DND-41 (cell line): Measurements from ENCODE around the gene ADARB2.

Experiments used
- ATAC-seq: fragments of 200-7000 bp; cut with Tn5 transposase; 3 replicates; pipeline ENCODE4 v1.9.1; 2021; ENCODE audit warnings: low read depth; ENCODE audit not compliant: insufficient read depth
- DNase-seq: peaks from one replicate; pipeline ENCODE4 v3.0.0-alpha.2; 2020
- H2AFZ ChIP-seq: 2 replicates; pipeline ENCODE4 v1.6.0; 2012; ENCODE audit warnings: low read depth, low read length
- H3K27ac ChIP-seq: 2 replicates; pipeline ENCODE4 v1.5.1; 2012; ENCODE audit warnings: low read length, inconsistent platforms
- H3K27me3 ChIP-seq: fragments of 200-600 bp; sonication (generic); 2 replicates; pipeline ENCODE4 v1.6.0; 2012; ENCODE audit warnings: low read length, mild to moderate bottlenecking, inconsistent platforms; ENCODE audit not compliant: insufficient read depth, poor library complexity
- H3K36me3 ChIP-seq: 2 replicates; pipeline ENCODE4 v1.5.1; 2012; ENCODE audit warnings: low read length, inconsistent platforms; ENCODE audit not compliant: insufficient read depth
- H3K4me1 ChIP-seq: 2 replicates; pipeline ENCODE4 v1.5.1; 2012; ENCODE audit warnings: mild to moderate bottlenecking, low read length; ENCODE audit not compliant: insufficient read depth
- H3K4me2 ChIP-seq: 2 replicates; pipeline ENCODE4 v1.6.0; 2012; ENCODE audit warnings: mild to moderate bottlenecking, moderate library complexity, low read length, inconsistent platforms; ENCODE audit not compliant: insufficient read depth
- H3K4me3 ChIP-seq, 2 experiments: fragments of 200-600 bp in 1 of 2; shearing (Covaris generic) in 1 of 2; 2 replicates each; pipeline ENCODE4 v1.5.1; 2012 to 2016; ENCODE audit warnings: inconsistent platforms in 2 of 2, low read length in 2 of 2, mild to moderate bottlenecking in 2 of 2, low read depth in 1 of 2, moderate library complexity in 1 of 2
- H3K79me2 ChIP-seq: 2 replicates; pipeline ENCODE4 v1.6.0; 2012; ENCODE audit warnings: low read length, inconsistent platforms; ENCODE audit not compliant: insufficient read depth
- H3K9ac ChIP-seq: 2 replicates; pipeline ENCODE4 v1.6.0; 2012; ENCODE audit warnings: low read depth, mild to moderate bottlenecking, inconsistent platforms, low read length, moderate library complexity
- H3K9me3 ChIP-seq: 2 replicates; pipeline ENCODE4 v1.5.1; 2012; ENCODE audit warnings: low read length, moderate library complexity, mild to moderate bottlenecking, inconsistent platforms; ENCODE audit not compliant: insufficient read depth, severe bottlenecking
- H4K20me1 ChIP-seq: 2 replicates; pipeline ENCODE4 v1.6.0; 2012; ENCODE audit warnings: low read length; ENCODE audit not compliant: insufficient read depth
- EZH2 ChIP-seq: IDR thresholded peaks from 3 replicates; pipeline ENCODE4 v1.6.1; 2012; ENCODE audit warnings: borderline replicate concordance, low read depth, mild to moderate bottlenecking, moderate library complexity, low read length, inconsistent platforms; ENCODE audit not compliant: severe bottlenecking
- TF ChIP-seq, protein P1 (sequence below): IDR thresholded peaks from 2 replicates; pipeline ENCODE4 v1.5.1; 2012; ENCODE audit warnings: borderline replicate concordance, low read length, moderate library complexity, mild to moderate bottlenecking; ENCODE audit not compliant: poor library complexity, severe bottlenecking; ENCODE audit errors: extremely low read depth

The ADARB2 gene

DNA sequence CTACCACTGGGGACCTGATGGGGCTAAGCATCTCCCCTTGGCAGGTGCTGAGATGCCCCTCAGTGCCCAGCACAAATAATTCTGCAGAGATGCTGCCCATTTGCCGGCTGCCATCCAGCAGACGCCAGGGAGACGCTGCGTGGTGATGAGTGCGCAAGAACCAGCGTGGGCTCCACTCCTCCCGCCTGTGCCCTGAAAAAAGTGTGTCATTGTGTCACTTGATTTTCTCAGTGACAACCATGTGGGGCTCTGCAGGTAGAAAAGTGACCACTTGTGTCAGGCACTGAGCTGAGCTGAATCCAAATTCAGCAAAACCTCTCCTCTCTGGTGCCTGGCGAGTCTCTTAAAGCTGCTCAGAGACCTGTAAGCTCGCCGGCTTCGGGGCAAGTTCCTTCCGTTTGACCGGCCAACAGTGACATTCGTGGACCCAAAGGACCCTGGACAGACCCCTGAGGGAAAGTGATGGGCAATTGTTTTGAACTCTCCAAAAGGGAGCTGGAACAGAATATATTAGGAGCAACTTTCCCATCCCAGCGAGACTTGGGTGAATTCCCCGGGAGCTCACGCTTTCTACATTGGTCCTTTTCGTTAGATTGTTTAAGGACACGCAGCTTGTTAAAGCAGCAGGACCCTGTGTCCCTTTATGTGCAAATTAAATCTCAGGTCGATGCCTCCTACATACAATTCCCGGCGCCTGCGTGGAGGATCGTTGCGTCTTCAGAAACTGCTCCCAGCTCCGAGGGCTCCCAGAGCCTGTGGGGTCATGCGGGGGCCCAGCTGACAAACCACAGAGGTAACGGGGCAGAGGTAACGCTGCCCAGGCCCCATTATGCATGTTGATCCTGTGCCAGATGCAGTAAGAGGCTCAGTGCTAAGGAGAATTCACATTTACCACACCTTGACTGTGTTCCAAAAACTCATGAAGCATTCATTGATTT is 332.7 kb downstream of the ADARB2 start:
- no peak for DNase-seq
- Histone ChIP-seq H3K9me3 (no peaks in the 10 kb centered on the region), H2AFZ (no peak overlapping the region), H3K4me3 (no peak overlapping the region), H4K20me1 (no peaks in the 10 kb centered on the region), H3K9ac (no peak overlapping the region), H3K27me3 (no peaks in the 10 kb centered on the region), H3K36me3 (no peaks in the 10 kb centered on the region), H3K27ac (no peak overlapping the region), H3K4me2 (no peak overlapping the region), H3K4me1 (peaks cover 4% of the 10 kb centered on the region), H3K79me2 (no peaks in the 10 kb centered on the region)
- no peak for ATAC-seq
- TF ChIP-seq EZH2, result no peak
- TF ChIP-seq, protein P1, sequence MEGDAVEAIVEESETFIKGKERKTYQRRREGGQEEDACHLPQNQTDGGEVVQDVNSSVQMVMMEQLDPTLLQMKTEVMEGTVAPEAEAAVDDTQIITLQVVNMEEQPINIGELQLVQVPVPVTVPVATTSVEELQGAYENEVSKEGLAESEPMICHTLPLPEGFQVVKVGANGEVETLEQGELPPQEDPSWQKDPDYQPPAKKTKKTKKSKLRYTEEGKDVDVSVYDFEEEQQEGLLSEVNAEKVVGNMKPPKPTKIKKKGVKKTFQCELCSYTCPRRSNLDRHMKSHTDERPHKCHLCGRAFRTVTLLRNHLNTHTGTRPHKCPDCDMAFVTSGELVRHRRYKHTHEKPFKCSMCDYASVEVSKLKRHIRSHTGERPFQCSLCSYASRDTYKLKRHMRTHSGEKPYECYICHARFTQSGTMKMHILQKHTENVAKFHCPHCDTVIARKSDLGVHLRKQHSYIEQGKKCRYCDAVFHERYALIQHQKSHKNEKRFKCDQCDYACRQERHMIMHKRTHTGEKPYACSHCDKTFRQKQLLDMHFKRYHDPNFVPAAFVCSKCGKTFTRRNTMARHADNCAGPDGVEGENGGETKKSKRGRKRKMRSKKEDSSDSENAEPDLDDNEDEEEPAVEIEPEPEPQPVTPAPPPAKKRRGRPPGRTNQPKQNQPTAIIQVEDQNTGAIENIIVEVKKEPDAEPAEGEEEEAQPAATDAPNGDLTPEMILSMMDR, result no peak

DNA sequence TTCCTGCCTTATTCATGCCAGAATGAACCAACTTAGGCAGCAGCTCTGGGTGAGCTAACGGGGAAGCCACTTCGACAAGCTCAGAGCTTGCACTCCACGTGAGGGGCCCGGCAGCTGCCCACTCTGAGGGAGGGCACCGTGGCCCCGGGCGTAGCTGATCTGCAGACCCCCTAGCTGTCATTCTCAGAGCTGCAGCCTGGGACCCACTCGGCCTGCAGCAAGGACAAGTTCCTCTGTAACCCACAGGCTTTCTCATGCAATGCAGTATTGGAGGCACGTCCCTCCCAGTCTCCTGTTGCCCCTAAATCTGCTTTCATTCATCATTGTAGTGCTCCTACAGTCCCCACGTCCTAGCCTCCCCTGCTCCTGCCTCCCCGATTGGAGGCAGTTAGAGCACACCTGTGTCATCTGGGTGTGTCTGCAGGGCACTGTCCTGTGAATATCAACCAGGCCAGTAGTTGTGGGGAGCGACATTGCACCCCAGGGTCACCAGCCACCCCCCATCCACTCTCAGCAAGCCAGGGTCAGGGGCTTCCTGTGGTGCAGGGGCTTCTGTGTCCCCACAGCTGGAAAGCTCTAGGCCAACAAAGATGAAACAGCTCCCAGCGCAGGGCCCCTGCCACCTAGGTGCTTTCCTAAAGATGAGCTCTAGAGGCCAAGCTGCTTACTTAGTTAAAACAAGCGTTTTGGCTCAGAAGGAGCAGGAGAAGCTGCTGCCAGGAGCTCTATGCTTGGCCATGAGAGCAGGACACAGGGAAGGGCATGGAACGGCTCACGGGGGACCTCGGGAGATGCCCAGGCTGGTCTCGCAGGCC is 333.6 kb downstream of the ADARB2 start:
- Histone ChIP-seq H3K36me3 (no peaks in the 10 kb centered on the region), H2AFZ (no peak overlapping the region), H3K27ac (no peak overlapping the region), H4K20me1 (no peaks in the 10 kb centered on the region), H3K4me2 (no peak overlapping the region), H3K4me1 (no peaks in the 10 kb centered on the region), H3K27me3 (no peaks in the 10 kb centered on the region), H3K4me3 (no peak overlapping the region), H3K9ac (no peak overlapping the region), H3K9me3 (no peaks in the 10 kb centered on the region), H3K79me2 (no peaks in the 10 kb centered on the region)
- TF ChIP-seq, protein P1, result peak; percentile 51
- no peak for TF ChIP-seq EZH2
- ATAC-seq (peak; percentile 65), DNase-seq (peak; percentile 29)

DNA sequence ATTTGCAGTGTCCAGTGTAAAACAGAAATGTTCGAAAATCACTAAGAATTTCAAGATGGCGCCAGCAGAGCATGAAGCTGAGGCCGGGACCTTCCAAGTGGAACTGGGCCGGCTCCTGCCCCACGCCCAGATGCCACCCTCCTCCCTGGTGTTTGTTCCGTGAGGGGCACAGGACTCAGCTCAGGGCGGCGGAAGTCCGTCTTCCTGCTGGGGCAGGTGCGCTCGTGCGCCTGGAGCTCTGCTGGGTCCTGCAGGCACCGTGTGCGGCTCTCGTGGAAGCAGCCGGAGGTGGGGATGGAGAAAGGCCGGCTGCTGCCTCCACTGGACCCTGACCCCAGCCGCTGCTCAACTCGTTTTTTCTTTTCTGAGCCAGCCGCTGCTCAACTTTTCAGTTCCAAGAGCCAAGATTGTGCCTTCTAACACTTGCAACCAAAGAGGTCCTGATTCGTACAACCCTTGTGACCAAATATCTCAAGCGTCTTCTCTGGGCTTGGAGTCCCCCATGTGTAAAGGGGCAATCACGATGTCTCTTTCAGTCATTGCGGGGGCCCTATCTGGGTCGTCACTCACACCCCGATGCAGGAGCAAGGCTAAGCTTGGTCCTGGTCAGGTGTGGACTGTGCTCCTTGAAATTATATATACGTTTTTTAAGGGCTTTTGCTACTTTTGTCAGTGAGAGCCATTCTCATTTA is 334.4 kb downstream of the ADARB2 start:
- no peaks in the 10 kb centered on the region for H3K27me3 ChIP-seq
- H3K4me3 ChIP-seq, result no peak overlapping the region
- no peaks in the 10 kb centered on the region for H3K36me3 ChIP-seq
- DNase-seq (no peak), ATAC-seq (no peak)
- no peaks in the 10 kb centered on the region for H3K9me3 ChIP-seq
- H2AFZ ChIP-seq, result no peak overlapping the region
- H3K79me2 ChIP-seq, result no peaks in the 10 kb centered on the region
- H3K27ac ChIP-seq, result no peak overlapping the region
- no peak overlapping the region for H3K4me2 ChIP-seq
- H3K4me1 ChIP-seq, result no peaks in the 10 kb centered on the region
- TF ChIP-seq, protein P1, result no peak
- no peak for TF ChIP-seq EZH2
- H4K20me1 ChIP-seq, result no peaks in the 10 kb centered on the region
- no peak overlapping the region for H3K9ac ChIP-seq
